ENCODE data around the gene GRK2. TPM values are rescaled to one million over a fixed set of nuclear protein-coding genes. Genes with fewer than 3 reads are reported as not detected.

GRK2 gene
- total RNA-seq, 1 donor from 2014 or later, result 30.0 TPM

DNA sequence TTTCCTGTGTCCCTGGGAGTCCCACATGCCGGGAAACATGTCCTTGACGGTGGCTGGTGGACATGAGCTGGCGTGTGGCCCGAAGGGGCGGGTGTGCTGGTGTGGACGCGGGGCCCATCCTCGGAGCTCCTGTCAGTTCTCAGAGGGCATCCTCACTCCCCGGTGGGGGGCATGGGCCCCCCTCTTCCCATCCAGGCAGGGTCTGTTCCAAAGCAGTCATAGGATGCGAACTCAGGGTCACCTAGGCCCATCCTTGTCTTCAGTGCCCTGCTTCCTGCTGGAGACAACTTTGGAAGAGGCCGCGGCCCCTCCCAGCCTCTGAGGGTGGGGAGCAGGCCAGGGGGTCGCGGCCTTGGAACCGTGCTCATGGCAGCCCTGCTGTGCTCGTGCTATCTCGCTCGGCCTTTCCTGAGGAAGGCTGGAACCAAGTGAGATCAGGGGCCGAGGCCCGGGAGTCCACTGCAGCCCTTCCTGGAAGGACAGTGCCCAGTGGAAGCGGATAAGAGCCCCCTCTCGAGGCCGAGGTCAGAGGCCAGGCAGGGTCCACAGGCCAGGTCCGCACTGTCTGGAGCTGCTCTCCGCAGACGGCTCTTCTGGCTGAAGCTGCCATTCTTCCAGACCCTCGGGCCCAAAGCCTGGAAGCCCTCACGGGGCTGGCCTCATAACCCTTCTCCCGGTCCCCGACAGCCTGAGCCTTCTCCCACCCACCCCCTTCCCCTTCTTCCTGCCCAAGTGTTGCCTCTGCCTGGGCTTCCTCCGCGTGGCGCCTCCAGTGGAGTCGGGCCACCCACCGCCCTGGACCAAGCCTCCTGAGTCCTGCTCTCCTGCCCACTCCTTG is 8.7 kb downstream of the GRK2 start:
- Histone ChIP-seq H3K9me3 (ENCODE audit: low read depth) (no peaks in the 10 kb centered on the region), H3K4me1 (peaks cover 28% of the 10 kb centered on the region), H3K4me2 (no peak overlapping the region), H3K9ac (no peak overlapping the region), H3K36me3 (no peaks in the 10 kb centered on the region), H3K27ac (no peak overlapping the region), H3K79me2 (ENCODE audit: low read depth) (peaks cover 65% of the 10 kb centered on the region), H3F3A (ENCODE audit: low read depth) (peaks cover 20% of the 10 kb centered on the region), H4K20me1 (ENCODE audit: low read depth) (peaks cover 77% of the 10 kb centered on the region), H3K4me3 (no peak overlapping the region), H3K27me3 (no peaks in the 10 kb centered on the region), H2AFZ (replicated peaks) (no peak overlapping the region)
- Mint-ChIP-seq H3K36me3 (peaks cover 3% of the 10 kb centered on the region), H3K9me3 (no peaks in the 10 kb centered on the region), H3K4me3 (no peak overlapping the region), H3K27me3 (ENCODE audit: insufficient read depth, low read depth) (no peaks in the 10 kb centered on the region), H3K27ac (no peak overlapping the region), H3K4me1 (peaks cover 28% of the 10 kb centered on the region)
- DNase-seq (ENCODE audit: low spot score), result no peak
- TF ChIP-seq, protein P1, sequence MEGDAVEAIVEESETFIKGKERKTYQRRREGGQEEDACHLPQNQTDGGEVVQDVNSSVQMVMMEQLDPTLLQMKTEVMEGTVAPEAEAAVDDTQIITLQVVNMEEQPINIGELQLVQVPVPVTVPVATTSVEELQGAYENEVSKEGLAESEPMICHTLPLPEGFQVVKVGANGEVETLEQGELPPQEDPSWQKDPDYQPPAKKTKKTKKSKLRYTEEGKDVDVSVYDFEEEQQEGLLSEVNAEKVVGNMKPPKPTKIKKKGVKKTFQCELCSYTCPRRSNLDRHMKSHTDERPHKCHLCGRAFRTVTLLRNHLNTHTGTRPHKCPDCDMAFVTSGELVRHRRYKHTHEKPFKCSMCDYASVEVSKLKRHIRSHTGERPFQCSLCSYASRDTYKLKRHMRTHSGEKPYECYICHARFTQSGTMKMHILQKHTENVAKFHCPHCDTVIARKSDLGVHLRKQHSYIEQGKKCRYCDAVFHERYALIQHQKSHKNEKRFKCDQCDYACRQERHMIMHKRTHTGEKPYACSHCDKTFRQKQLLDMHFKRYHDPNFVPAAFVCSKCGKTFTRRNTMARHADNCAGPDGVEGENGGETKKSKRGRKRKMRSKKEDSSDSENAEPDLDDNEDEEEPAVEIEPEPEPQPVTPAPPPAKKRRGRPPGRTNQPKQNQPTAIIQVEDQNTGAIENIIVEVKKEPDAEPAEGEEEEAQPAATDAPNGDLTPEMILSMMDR (IDR thresholded peaks at IDR 0.05), result no peak
- TF ChIP-seq EZH2 (IDR thresholded peaks at IDR 0.05) (no peak), EZH2phosphoT487 (IDR thresholded peaks at IDR 0.05) (no peak)

DNA sequence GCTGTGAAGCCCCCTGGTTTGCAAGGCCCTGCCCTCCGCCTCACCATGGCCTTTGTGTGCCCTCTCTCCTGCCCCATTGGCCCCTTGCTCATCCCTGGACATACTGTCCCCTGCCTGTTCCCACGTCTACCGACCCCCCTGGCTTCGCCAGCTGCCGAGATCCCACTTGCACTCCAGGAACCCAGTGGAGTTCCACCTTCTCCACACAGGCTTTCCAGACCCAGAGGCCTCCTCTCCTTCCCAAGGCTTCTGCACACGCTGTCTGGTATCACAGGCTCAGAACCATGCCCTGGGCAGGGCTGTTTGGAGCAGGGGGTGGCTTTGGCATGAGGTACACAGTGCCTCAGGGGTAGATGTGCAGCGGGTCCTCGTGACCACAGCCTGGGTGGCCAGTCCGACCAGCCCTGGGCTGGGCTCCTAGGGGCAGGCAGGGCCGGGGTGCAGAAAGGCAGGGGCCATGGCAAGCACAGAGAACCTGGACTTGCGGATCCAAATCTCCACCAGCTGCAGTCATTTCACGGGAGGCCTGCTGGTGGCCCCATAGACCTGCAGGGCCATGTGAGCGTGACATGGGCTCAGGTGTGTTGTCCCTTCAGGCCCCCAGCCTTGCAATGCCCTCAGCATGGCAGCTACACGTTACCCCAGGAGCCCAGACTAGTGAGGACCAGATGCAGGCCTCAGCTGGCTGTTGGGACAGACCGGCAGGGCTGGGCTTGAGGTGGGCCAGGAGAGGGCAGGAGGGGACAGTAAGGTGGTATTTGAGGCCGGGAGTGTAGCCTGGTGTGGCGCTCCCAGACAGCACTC is 9.5 kb downstream of the GRK2 start:
- Mint-ChIP-seq H3K4me1 (peaks cover 20% of the 10 kb centered on the region), H3K27ac (peak overlapping the region; percentile 65), H3K36me3 (peaks cover 5% of the 10 kb centered on the region), H3K4me3 (no peak overlapping the region), H3K27me3 (ENCODE audit: insufficient read depth, low read depth) (no peaks in the 10 kb centered on the region), H3K9me3 (no peaks in the 10 kb centered on the region)
- Histone ChIP-seq H3K27ac (no peak overlapping the region), H3F3A (ENCODE audit: low read depth) (peaks cover 12% of the 10 kb centered on the region), H3K79me2 (ENCODE audit: low read depth) (peaks cover 62% of the 10 kb centered on the region), H3K9me3 (ENCODE audit: low read depth) (no peaks in the 10 kb centered on the region), H3K4me3 (no peak overlapping the region), H3K4me2 (no peak overlapping the region), H4K20me1 (ENCODE audit: low read depth) (peaks cover 68% of the 10 kb centered on the region), H2AFZ (replicated peaks) (no peak overlapping the region), H3K9ac (no peak overlapping the region), H3K27me3 (no peaks in the 10 kb centered on the region), H3K36me3 (no peaks in the 10 kb centered on the region), H3K4me1 (peaks cover 20% of the 10 kb centered on the region)
- DNase-seq (ENCODE audit: low spot score), result no peak
- TF ChIP-seq EZH2 (IDR thresholded peaks at IDR 0.05) (no peak), EZH2phosphoT487 (IDR thresholded peaks at IDR 0.05) (no peak)
- TF ChIP-seq, protein P1 (IDR thresholded peaks at IDR 0.05), result no peak

DNA sequence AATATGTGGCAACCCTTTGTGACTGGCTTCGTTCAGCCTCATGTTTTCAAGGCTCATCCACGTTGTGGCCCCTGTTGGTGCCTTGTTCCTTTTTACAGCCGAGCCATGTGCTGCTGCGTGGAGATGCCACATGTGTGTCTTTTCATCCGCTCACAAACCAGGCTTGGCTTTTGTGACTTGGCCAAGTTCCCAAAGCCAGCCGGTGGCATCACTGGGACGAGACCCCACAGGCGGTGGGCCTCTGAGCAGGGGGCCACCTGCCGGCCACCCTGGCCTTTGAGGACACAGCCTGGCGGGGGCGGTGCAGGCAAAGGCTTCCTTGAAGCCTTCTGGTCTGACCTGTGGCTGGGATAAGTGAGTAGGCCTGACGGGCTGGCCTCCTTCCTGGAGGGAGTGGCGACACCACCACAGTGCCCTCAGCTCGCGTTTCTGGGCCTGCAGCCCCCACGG is 10.5 kb downstream of the GRK2 start:
- H3K4me3 ChIP-seq, result no peak overlapping the region
- peaks cover 52% of the 10 kb centered on the region for H3K79me2 ChIP-seq (ENCODE audit: low read depth)
- H3K9me3 Mint-ChIP-seq, result no peaks in the 10 kb centered on the region

More for the DNA sequence above, 10.5 kb downstream of the GRK2 start:
- H3K4me1 ChIP-seq, result peaks cover 14% of the 10 kb centered on the region
- DNase-seq (ENCODE audit: low spot score), result peak; percentile 39
- H3K27me3 ChIP-seq, result no peaks in the 10 kb centered on the region
- TF ChIP-seq, protein P1 (IDR thresholded peaks at IDR 0.05), result peak; percentile 20
- TF ChIP-seq EZH2 (IDR thresholded peaks at IDR 0.05), result no peak
- peak overlapping the region; percentile 33 for H3K4me3 Mint-ChIP-seq
- no peak overlapping the region for H2AFZ ChIP-seq (replicated peaks)
- H3K27ac ChIP-seq, result no peak overlapping the region
- peaks cover 58% of the 10 kb centered on the region for H4K20me1 ChIP-seq (ENCODE audit: low read depth)
- H3K9me3 ChIP-seq (ENCODE audit: low read depth), result no peaks in the 10 kb centered on the region
- no peak overlapping the region for H3K9ac ChIP-seq
- H3K4me2 ChIP-seq, result peak overlapping the region; percentile 68
- H3K36me3 ChIP-seq, result no peaks in the 10 kb centered on the region
- H3K27me3 Mint-ChIP-seq (ENCODE audit: insufficient read depth, low read depth), result no peaks in the 10 kb centered on the region
- peaks cover 11% of the 10 kb centered on the region for H3K4me1 Mint-ChIP-seq
- H3F3A ChIP-seq (ENCODE audit: low read depth), result peaks cover 9% of the 10 kb centered on the region
- H3K27ac Mint-ChIP-seq, result peak overlapping the region; percentile 80
- peaks cover 5% of the 10 kb centered on the region for H3K36me3 Mint-ChIP-seq

Measured in neural progenitor cell (in vitro differentiated cells).